IPS-18a (cell line): ENCODE data around the gene PJA2.
A peak's percentile ranks its signal among the peaks of the same experiment; 100 is the strongest.
"Not testable (repeated sequence)": the region's sequence is repeated elsewhere in the genome, so short reads cannot be mapped to it uniquely, and the experiment has no call there.

Experiments used
- H3K27ac ChIP-seq: one replicate; pipeline ENCODE4 v1.5.1; 2013; ENCODE audit warnings: low read length
- H3K27me3 ChIP-seq: one replicate; pipeline ENCODE4 v1.6.1; 2013; ENCODE audit warnings: mild to moderate bottlenecking, low read length; ENCODE audit not compliant: control insufficient read depth, insufficient read depth
- H3K36me3 ChIP-seq: one replicate; pipeline ENCODE4 v1.6.1; 2013; ENCODE audit warnings: low read depth, low read length; ENCODE audit not compliant: control insufficient read depth
- H3K4me1 ChIP-seq: one replicate; pipeline ENCODE4 v1.6.1; 2013; ENCODE audit warnings: low read depth, low read length; ENCODE audit not compliant: control insufficient read depth
- H3K4me3 ChIP-seq: one replicate; pipeline ENCODE4 v1.5.1; 2013; ENCODE audit warnings: low read length
- H3K9ac ChIP-seq: one replicate; pipeline ENCODE4 v1.6.1; 2013; ENCODE audit warnings: mild to moderate bottlenecking, low read length, moderate library complexity
- H3K9me3 ChIP-seq: one replicate; pipeline ENCODE4 v1.6.1; 2013; ENCODE audit warnings: low read depth, low read length; ENCODE audit not compliant: control insufficient read depth

PJA2 gene

GRCh38 chr5:109425521-109425920 lies 15.7 kb upstream of the PJA2 start:
- not testable (repeated sequence) for H3K4me1 ChIP-seq, H3K27me3 ChIP-seq, H3K27ac ChIP-seq, H3K36me3 ChIP-seq, H3K9me3 ChIP-seq, H3K4me3 ChIP-seq, H3K9ac ChIP-seq

DNA sequence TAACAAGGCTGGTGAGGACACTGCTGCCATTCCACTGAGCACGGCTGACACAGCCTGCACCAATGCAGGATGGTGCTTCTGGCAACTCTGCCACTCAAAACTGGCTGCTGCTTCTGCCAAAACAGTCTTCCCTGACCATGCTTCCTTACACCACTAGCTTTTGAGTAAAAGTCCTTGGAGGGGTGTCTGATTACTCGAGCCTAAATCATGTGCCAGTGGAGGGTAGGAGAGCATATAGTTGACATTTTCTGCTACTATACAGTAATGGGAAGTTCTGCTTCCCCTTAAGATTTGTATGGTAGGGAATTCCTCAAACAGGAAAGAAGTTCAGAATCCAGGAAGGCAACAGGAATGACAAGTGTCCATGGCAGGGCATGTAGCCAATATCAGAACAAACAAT lies 12.2 kb upstream of the PJA2 start:
- no peak overlapping the region for H3K9ac ChIP-seq
- no peaks in the 10 kb centered on the region for H3K4me1 ChIP-seq
- H3K36me3 ChIP-seq, result no peaks in the 10 kb centered on the region
- no peak overlapping the region for H3K27ac ChIP-seq
- no peaks in the 10 kb centered on the region for H3K27me3 ChIP-seq
- no peaks in the 10 kb centered on the region for H3K9me3 ChIP-seq
- H3K4me3 ChIP-seq, result no peak overlapping the region

- no peaks in the 10 kb centered on the region for H3K27me3 ChIP-seq
Measured at GRCh38 chr5:109418712-109419352, 9.1 kb upstream of the PJA2 start.

GRCh38 chr5:109416882-109417281 lies 7.1 kb upstream of the PJA2 start:
- no peak overlapping the region for H3K27ac ChIP-seq
- H3K4me1 ChIP-seq, result peaks cover 13% of the 10 kb centered on the region
- no peak overlapping the region for H3K9ac ChIP-seq
- no peaks in the 10 kb centered on the region for H3K9me3 ChIP-seq
- H3K4me3 ChIP-seq, result no peak overlapping the region
- no peaks in the 10 kb centered on the region for H3K36me3 ChIP-seq
- no peaks in the 10 kb centered on the region for H3K27me3 ChIP-seq

More at GRCh38 chr5:109418712-109419352, 9.1 kb upstream of the PJA2 start:
- H3K4me1 ChIP-seq, result peaks cover under 1% of the 10 kb centered on the region
- H3K27ac ChIP-seq, result no peak overlapping the region
- no peak overlapping the region for H3K9ac ChIP-seq
- no peak overlapping the region for H3K4me3 ChIP-seq
- H3K9me3 ChIP-seq, result no peaks in the 10 kb centered on the region
- no peaks in the 10 kb centered on the region for H3K36me3 ChIP-seq

DNA sequence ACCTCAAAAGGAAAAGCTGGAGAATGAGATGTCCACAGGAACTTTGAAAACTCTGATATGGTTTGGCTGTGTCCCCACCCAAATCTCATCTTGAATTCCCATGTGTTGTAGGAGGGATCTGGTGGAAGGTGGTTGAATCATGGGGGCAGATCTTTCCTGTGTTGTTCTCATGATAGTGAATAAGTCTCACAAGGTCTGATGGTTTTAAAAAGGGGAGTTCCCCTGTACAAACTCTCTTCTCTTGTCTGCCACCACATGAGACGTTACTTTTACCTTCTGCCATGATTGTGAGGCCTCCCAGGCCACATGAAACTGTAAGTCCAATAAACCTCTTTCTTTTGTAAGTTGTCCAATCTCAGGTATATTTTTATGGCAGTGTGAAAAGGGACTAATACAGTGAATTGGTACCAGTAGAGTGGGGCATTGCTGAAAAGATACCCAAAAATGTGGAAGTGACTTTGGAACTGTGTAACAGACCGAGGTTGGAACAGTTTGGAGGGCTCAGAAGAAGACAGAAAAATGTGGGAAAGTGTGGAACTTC lies 4.2 kb upstream of the PJA2 start:
- not testable (repeated sequence) for H3K9me3 ChIP-seq, H3K36me3 ChIP-seq, H3K27ac ChIP-seq, H3K27me3 ChIP-seq, H3K4me3 ChIP-seq
- peaks cover 13% of the 10 kb centered on the region for H3K4me1 ChIP-seq
- H3K9ac ChIP-seq, result peak overlapping the region; percentile 6

DNA sequence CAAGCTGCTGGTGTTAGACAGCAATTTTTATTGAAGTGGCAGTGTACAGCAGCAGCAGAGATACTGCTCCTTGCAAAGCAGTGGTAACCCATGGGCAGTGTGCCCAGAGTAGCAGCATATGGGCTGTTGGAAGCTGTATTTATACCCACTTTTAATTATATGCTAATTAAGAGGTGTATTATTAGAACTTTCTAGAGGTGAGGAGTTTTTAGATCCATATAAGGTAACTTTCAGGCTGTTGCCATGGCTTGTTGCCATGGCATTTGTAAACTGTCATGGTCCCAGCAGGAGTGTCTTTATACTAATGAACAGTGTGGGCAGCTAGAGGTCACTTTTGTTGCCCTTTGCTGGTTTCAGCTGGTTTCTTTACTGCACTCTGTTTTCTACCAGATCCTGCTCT lies 3.7 kb upstream of the PJA2 start:
- H3K9ac ChIP-seq, result peak overlapping the region; percentile 48
- H3K4me3 ChIP-seq, result peak overlapping the region; percentile 20
- peak overlapping the region; percentile 60 for H3K27ac ChIP-seq

GRCh38 chr5:109412981-109413402 lies 3.2 kb upstream of the PJA2 start:
- Histone ChIP-seq H3K4me3 (peak overlapping the region; percentile 20), H3K27me3 (no peaks in the 10 kb centered on the region), H3K9ac (peak overlapping the region; percentile 48), H3K9me3 (no peaks in the 10 kb centered on the region), H3K4me1 (peaks cover 19% of the 10 kb centered on the region), H3K36me3 (no peaks in the 10 kb centered on the region), H3K27ac (peak overlapping the region; percentile 60)

More for the DNA sequence above, 3.7 kb upstream of the PJA2 start:
- Histone ChIP-seq H3K36me3 (no peaks in the 10 kb centered on the region), H3K4me1 (peaks cover 15% of the 10 kb centered on the region), H3K27me3 (no peaks in the 10 kb centered on the region), H3K9me3 (no peaks in the 10 kb centered on the region)

DNA sequence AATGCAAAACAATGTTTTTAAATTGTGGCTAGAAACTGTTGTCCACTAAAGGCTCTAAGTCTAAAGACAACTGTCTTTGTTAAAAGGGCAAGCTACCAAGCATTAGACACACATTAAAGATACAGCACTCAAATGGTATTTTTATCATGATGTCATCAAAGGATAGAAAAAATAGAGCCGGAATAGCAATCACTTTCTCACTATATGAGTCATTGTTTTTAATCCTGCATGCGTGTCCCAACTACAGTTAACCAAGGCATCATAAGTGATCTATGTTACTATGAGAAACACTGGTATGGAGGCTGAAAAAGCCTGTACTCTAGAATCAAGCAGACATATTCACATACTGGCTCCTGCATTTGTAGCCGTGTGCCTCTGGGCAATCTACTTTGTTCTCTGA lies 1.9 kb upstream of the PJA2 start:
- no peak overlapping the region for H3K27ac ChIP-seq
- H3K4me1 ChIP-seq, result peaks cover 19% of the 10 kb centered on the region
- no peaks in the 10 kb centered on the region for H3K9me3 ChIP-seq
- H3K36me3 ChIP-seq, result no peaks in the 10 kb centered on the region
- H3K9ac ChIP-seq, result no peak overlapping the region
- no peaks in the 10 kb centered on the region for H3K27me3 ChIP-seq
- no peak overlapping the region for H3K4me3 ChIP-seq

- no peaks in the 10 kb centered on the region for H3K36me3 ChIP-seq
- no peaks in the 10 kb centered on the region for H3K9me3 ChIP-seq
- peak overlapping the region; percentile 83 for H3K4me3 ChIP-seq
- peak overlapping the region; percentile 77 for H3K9ac ChIP-seq
- peak overlapping the region; percentile 76 for H3K27ac ChIP-seq
- H3K4me1 ChIP-seq, result peaks cover 19% of the 10 kb centered on the region
- no peaks in the 10 kb centered on the region for H3K27me3 ChIP-seq
Measured at GRCh38 chr5:109411149-109411514, 1.4 kb upstream of the PJA2 start.

GRCh38 chr5:109410389-109411148 lies 795 bp upstream of the PJA2 start:
- Histone ChIP-seq H3K4me3 (peak overlapping the region; percentile 83), H3K9ac (peak overlapping the region; percentile 77), H3K4me1 (peaks cover 21% of the 10 kb centered on the region), H3K36me3 (no peaks in the 10 kb centered on the region), H3K9me3 (no peaks in the 10 kb centered on the region), H3K27ac (peak overlapping the region; percentile 76), H3K27me3 (no peaks in the 10 kb centered on the region)

DNA sequence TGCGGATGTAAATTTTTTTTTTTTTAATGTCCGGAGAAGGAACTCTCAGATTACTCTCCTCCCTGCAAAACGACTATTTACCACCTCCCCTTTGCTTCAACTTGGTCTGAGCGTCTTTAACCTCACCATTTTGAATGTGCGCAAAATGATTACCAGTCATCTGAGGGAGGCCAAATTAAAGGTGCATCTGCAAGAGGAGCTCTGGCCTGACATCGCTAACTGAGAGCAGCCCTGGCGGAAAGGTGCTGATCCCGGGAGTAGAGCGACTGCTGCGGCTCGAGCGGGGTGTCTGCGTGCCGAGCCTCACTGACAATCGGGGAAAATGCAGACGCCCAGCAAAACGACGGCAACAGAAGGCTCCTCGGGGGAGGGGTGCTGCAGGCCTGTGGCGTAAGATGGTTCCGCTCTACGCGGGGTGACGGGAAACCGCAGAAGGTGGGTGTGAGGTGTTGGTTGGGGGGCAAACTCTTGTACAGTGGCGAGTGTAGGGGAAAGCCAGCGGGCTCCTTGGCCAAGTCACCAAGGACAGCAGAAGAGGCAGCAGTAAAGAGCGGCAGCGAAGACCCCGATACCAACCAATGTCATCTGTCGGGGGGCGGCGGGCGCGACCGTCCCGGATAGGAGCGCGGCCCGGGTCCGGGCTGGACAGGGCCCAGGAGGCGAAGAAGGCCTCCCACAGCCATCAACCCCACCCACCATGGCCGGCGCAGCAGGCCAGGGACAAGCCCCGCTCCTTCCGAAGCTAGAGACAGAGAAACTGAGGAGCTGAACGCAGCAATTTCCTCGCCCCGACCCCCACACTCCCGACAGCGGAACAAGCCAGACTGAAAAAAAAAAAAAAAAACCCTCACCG lies 557 bp downstream of the PJA2 start:
- Histone ChIP-seq H3K36me3 (no peaks in the 10 kb centered on the region), H3K27me3 (no peaks in the 10 kb centered on the region), H3K27ac (peak overlapping the region; percentile 53), H3K9me3 (no peaks in the 10 kb centered on the region), H3K4me3 (peak overlapping the region; percentile 80), H3K9ac (peak overlapping the region; percentile 74), H3K4me1 (peaks cover 25% of the 10 kb centered on the region)
